Fibroblast of villous mesenchyme (primary cell): ENCODE data around the gene SUPT3H. TPM values are rescaled to one million over a fixed set of nuclear protein-coding genes. Genes with fewer than 3 reads are reported as not detected.

Experiments
- DNase-seq: peaks from one replicate; pipeline ENCODE4 v3.0.0-alpha.2; 2010; ENCODE audit warnings: low read depth
- H3K4me3 ChIP-seq: 2 replicates; pipeline ENCODE4 v1.5.1; 2011; ENCODE audit warnings: low read depth, mild to moderate bottlenecking, low read length
- total RNA-seq: library from RNA; depleted of rRNA; stranded (reverse); fragments of >200 nt; gene quantifications from 2 replicates; pipeline ENCODE4 v1.2.3, GENCODE V29; 2012
- TF ChIP-seq, protein P1 (sequence below): IDR thresholded peaks from 2 replicates; pipeline ENCODE4 v1.5.1; 2012; ENCODE audit warnings: low read depth, mild to moderate bottlenecking, low read length; ENCODE audit not compliant: insufficient read depth

Gene SUPT3H
- total RNA-seq, 1 donor: 7.8 TPM

DNA sequence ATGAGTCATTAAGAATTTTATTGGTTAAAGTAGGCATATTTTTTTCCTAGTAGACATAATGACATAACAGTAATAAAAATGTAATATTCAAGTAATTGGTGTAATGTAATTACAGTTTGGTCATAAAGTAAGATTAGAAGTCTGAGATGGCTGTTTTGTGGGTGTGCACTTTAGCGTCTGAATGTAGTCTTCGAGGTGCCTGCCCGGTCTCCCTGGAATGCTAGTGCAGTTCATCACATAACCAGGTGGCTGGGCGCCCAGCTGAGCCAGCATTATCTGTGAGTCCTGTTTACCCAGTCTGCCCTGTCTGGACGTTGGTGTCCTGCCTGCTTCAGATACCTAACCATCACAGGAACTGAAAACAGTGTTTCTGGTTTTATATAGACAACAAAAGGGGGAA lies 571.1 kb downstream of the SUPT3H start:
- TF ChIP-seq, protein P1, sequence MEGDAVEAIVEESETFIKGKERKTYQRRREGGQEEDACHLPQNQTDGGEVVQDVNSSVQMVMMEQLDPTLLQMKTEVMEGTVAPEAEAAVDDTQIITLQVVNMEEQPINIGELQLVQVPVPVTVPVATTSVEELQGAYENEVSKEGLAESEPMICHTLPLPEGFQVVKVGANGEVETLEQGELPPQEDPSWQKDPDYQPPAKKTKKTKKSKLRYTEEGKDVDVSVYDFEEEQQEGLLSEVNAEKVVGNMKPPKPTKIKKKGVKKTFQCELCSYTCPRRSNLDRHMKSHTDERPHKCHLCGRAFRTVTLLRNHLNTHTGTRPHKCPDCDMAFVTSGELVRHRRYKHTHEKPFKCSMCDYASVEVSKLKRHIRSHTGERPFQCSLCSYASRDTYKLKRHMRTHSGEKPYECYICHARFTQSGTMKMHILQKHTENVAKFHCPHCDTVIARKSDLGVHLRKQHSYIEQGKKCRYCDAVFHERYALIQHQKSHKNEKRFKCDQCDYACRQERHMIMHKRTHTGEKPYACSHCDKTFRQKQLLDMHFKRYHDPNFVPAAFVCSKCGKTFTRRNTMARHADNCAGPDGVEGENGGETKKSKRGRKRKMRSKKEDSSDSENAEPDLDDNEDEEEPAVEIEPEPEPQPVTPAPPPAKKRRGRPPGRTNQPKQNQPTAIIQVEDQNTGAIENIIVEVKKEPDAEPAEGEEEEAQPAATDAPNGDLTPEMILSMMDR: no peak
- no peak for DNase-seq
- no peak overlapping the region for H3K4me3 ChIP-seq

DNA sequence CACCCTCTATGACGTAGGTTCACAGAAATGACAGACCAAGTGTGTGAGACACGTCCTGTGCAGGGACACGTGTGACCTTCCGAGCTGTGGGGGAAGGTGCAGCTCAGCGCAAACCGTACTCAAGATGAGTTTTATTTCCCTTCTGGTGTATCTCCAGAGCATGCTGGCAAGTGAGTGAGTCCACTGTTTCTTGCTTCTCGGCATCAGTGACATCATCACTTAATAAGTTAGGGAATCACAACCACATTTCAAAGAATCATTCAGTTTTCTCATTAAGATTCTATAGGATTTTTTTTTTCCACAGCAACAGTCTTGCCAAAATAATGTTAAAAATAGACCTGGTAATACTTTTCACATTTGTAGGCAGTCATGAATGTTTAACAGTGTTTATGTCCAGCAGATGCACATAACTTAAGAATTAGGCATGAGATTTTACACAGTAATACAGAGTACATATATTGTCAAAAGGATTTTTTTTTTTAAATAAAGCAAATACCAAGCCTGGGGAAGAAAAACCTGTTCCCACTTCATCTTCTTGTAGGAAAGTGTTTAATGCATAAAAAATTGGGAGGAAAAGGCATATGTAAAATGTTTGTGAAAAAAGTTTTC lies 572.4 kb downstream of the SUPT3H start:
- DNase-seq: peak; percentile 31
- TF ChIP-seq, protein P1: no peak
- no peak overlapping the region for H3K4me3 ChIP-seq

DNA sequence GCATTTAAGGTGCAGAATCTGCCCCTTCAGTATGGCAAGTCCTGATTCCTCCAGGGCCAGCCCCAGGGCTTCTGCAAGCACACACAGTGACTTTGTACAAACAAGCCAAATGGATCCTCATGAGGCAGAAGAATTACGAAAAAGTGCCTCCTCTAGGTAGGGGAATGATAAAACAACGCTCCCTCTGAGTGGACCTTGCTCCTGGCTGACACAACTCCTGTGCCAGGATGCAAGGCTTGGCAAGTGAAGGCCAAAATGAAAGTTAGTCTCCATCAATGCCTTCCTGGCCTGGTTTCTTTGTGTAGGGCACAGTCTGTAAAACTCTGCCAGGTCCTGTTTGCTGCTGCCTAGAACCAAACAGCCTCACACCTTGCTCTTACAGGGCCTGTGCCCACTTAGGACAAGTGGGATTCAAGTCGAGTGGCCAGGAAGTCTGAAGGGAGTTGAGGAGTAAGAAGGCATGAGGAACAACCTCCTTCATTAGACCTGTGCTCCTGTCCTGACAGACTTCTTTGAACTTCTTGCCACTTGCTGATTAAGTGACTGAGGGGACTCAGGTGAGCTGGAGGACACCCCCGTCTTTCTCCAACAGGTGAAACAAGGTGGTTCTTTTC lies 573.1 kb downstream of the SUPT3H start:
- no peak overlapping the region for H3K4me3 ChIP-seq
- DNase-seq: no peak
- TF ChIP-seq, protein P1: no peak

DNA sequence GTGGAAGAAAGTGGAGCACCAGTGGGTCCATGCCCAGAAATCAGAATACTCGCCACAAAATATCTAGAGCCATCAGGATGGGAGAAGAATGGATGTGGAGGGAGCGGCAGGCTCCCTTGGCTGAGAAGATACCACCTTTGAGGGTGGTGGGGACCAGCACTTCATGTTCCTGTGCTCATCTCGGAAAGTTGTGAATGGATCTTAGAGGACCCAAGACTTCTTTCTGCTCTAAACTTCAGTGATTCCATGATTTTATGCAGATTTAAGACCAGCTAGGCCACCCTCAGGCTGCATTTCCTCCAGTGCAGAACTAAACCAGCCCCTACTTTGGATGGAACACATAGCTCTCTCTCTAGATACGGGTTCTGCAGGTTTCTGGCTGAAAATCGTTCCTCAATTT lies 573.7 kb downstream of the SUPT3H start:
- H3K4me3 ChIP-seq: no peak overlapping the region
- no peak for DNase-seq
- TF ChIP-seq, protein P1: no peak

DNA sequence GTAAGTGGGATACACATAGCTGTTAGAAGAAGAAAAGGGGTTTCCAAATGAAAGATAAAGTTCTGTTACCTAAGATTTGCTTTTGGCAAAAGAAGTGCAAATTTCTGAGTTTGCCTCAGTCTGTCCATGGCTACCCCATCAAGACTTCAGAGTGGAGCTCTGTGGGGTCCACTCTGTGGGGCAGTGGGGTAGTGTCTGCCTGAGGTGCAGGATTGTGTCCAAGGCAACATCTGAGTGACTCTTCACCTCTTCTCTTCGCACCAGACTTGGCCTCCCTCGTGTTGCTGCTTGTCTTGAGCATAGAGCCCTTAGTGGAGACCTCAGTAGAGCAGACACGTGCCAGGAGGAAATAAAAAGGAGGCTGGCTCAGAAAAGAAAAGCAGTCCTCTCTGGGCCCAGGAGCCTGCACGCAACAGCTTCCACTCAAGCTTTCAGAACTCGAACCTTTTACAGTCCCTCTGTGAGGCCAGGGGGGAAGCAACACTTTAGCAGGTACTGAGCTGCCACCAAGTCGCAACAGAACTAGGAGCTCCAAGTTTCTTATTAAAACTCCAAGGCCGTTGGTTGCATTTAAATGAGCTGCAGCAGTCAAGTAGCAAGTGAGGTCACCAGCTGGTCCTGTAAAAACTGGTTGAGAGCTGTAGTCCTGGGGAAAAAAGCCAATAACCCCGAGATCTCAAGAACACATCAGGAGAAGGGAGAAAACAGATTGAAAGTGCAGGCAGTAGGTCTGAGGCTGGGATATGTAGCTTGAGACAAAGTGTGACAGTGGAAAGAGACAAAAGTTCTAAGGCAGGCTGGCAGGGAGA lies 576.7 kb downstream of the SUPT3H start:
- no peak overlapping the region for H3K4me3 ChIP-seq
- DNase-seq: no peak
- TF ChIP-seq, protein P1: no peak

DNA sequence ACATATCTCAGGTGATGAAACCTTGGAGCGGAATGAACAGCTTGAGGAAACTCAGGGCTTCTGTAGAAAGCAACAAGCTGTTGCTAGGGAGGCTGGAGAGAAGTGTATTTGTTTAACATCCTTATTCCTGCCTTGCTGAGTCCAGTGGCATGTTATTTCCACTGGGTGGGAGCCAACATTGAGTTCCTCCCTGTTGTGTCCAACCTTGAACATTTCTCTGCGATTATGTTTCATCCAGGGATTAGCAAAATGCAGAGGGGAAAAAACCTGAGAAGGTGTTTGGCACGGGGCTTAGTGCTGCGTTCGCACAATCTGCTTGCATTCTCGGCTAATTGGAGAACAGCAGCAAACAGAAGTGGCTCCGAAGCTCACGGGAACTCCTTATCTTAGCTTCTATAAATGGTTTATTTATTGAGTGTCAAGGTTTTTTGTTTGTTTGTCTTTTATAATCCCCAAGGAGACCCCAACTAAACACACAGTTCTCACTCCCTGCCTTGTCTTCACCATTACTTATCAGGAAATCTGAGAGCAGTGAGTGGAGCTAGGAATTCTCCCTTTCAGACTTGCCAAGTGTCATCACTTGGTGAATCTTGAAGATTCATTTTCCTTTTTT lies 577.5 kb downstream of the SUPT3H start:
- DNase-seq: peak; percentile 36
- TF ChIP-seq, protein P1: no peak
- no peak overlapping the region for H3K4me3 ChIP-seq
